GM18502 (cell line): ENCODE results near the gene FHOD3.
"Not testable (repeated sequence)": the region's sequence is repeated elsewhere in the genome, so short reads cannot be mapped to it uniquely, and the experiment has no call there.

Experiments
- ATAC-seq: cut with Tn5 transposase; IDR thresholded peaks from one replicate; pipeline ENCODE4 v1.9.1; 2021; ENCODE audit warnings: mild to moderate bottlenecking; ENCODE audit not compliant: unreplicated experiment, poor library complexity

FHOD3 gene

DNA sequence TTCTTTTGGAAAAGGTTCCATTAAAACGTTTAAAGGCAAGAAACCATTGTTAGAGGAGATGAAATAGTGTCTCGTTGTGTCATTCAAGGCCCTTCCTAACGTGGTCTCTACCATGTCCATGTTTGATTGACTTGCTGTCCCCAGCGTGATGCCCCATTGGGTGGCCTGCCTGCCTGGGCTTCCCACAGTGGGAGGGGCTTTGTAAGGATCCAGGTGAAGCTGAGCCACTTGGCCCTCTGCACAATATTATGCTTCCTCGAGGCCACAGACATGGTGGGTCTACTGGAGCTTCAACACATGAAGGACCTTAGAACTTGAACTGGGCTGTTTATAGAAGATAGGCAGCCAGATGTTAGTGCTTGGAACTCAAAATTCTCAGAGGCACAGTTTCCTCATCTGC lies 235.3 kb downstream of the FHOD3 start:
- ATAC-seq: no peak

DNA sequence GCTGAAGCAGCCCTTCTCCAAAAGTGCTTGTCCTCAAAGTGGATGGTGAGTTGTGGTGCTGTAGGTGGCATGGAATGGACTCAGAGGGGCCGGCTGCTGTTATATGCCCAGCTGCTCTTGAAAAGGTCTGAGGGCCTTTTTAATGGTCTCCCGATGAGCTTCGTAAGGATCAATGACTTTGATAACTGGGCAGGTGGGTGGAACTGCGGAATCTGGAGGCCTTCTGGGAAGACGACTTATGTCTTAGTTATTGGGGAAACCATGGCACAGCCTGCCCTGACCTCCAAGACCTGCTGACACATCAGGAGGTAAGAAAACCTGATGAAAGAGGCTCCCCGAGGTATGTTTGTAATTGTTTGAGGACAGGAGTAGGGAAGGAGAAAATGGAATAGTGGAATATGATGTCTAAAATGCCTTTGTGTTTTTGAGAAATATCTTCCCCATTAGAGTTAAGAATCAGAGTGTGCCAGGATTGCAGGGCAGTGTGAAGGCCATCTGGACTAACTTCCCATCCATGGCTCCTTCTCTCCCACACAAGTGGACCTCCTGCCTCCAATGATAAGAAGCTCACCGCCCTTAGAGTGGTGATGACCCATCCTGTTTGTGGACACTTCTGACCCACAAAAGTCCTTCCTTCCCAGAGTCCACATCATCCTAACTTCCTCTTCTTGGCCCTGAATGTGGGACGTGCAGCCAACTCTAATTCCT lies 236.1 kb downstream of the FHOD3 start:
- no peak for ATAC-seq

DNA sequence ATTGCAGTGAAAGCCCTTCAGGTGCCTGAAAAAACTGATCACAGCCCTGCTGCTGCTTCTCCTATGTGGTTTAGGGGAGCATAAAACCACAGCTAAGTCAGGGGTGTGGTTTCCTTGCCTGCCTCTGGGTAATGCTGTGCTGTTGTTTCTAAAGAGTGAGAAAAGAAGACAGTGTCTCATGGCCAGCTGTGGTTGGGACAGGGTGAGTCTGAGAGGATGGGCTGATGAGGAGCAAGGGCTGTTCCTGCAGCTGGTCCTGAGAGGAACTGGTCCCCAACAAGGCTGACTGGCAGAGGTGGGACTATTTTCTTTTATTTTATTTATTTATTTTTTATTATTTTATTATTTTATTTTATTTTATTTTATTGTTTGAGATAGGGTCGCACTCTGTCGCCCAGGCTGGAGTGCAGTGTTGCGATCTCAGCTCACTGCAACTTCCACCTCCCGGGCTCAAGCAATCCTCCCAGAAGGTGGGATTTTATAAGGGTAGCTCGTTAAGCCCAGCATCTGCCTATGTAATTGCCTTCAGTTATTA lies 236.7 kb downstream of the FHOD3 start:
- peak; percentile 75 for ATAC-seq

DNA sequence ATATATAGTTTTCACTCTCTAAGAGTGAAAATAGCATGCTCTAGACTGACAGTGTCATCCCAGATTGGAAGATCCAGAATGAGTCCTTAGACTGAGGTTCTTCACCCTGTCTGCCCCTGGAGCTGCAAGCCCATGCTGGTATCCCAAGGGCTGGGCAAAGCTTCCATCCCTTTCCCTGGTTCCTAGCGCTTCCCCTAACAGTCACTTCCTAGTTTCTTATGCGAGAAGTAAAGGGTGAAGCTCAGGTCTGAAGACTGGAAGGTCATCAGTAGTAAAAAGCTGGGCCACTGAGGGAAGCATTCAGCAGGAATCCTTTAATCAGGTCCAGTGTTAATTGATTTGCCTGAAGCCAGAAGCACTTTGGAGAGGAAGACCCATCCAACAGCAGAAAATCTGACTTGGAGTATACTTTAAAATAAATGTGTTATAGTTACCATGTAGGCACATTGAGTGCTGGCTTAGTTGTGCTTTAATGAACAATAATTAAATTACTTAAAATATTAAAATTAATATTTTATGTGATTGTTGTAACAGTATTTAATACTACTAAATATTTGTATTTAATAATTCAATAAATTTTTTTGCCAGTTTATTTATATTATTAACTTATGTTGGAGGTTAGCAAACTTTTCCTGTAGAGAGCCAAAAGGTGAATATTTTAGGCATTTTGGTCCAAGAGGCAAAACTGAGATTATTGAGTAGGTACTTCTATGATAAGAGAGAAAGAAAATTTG lies 237.9 kb downstream of the FHOD3 start:
- ATAC-seq: no peak

DNA sequence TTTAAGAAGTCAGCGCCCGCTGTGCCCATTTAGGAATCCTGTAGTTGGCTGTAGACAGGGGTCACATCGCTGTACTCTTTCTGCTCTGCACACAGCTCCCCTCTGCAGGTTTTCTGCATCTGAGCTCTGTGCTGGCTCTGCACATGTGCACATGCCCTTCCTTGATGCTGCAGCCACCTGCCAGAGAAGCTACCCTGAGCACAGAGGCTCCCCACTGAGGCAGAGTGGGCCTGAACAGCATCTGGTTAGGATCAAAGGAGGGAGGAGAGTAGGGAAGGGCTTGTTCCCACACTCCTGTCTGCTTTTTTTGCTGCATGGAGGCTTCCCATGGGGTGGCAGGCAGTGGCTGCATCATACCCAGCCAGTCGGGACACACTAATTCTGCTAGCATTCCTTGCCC lies 238.9 kb downstream of the FHOD3 start:
- ATAC-seq: no peak

DNA sequence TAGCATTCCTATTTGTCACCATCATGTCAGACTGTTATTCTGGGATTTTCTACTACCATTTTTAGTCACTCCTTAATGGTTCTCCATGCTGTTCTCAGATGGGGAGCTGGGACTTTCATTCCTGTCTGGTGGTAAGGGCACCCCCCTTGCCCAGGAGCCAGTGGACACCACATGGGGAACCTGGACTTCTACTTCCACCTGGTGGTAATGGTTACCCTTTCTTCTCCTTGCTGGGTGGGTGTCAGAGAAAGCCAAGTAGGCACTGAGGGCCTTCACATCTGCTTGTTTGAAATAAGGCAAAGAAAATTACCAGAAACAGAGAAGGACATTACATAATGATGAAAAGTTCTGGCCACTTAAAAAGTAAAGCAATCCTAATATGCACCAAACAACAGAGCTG lies 239.8 kb downstream of the FHOD3 start:
- ATAC-seq: no peak

DNA sequence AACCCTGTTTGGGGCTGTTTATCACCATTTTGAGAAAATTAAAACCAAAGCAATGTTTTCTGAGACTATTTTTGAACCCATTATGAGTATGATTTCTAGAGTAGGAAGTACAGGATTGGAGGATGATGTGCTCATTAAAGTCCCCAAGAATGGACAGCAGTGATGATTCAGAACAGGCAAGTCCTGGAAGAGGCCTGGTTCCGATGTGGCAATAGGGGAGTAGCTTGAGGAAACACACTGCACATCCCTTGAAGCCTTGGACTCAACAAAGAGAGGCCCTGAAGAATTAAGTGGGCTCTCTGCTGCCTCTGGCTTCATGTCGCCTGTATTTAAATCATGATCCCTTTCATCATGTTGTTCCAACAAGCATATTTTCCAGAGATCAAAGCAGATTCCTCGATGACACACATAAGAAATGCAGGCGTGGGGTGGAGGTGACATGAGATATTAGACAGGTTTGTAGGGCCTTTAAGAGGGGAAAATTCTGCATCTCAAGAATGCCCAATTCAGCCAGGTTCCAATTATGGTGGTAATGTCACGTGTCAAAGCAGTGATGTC lies 242.2 kb downstream of the FHOD3 start:
- ATAC-seq: no peak

DNA sequence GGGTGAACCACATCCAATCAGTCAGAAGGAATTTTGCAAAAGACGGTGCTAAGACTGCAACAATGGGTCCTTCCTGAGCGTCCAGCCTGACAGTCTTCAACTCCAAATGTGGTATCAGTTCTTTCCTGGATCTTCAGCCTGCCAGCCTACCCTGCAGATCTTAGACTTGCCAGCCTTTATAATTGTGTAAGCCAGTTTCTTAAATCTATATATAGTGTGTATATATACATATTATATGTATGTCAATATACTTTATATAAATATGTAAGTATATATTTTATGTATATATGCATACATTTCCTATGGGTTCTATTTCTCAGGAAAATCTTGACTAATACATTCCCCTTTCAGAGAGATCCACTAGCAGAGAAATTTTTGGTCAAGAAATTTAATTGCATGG lies 245.5 kb downstream of the FHOD3 start:
- no peak for ATAC-seq

DNA sequence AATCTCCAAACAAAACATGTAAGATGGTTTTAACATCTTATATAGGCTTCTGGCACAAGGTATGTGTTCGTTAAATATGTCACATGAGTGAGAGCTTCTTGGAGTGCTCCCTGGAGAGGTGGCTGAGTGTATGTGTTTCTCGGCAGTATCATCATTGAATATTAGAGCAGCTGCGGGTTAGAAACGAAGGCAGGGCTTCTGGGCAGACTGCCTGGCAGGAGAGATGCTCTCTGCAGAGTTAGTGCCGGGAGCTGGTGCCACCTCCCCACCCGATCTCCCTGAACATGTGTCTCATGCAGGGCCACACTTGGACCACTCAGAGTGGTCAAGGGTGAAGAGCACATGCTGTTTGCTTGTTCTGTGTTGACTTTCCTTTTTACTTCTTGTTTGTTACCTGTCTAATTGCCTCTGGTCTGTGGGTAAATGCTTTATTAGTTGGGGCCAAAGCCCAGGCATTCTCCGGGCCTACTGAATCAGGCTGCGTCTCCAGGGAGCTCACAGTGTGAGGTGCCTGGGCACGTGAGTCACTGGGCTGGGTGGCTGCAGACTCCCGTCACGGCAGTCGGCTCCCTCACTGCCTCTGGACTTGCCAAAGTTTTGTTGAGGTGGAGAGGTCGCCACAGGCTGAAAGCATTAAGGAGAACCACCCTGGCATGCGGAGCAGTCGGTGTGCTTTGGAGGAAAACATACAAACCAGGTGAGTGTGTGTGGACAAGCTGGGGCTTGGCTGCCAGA lies 246.6 kb downstream of the FHOD3 start:
- ATAC-seq: no peak

DNA sequence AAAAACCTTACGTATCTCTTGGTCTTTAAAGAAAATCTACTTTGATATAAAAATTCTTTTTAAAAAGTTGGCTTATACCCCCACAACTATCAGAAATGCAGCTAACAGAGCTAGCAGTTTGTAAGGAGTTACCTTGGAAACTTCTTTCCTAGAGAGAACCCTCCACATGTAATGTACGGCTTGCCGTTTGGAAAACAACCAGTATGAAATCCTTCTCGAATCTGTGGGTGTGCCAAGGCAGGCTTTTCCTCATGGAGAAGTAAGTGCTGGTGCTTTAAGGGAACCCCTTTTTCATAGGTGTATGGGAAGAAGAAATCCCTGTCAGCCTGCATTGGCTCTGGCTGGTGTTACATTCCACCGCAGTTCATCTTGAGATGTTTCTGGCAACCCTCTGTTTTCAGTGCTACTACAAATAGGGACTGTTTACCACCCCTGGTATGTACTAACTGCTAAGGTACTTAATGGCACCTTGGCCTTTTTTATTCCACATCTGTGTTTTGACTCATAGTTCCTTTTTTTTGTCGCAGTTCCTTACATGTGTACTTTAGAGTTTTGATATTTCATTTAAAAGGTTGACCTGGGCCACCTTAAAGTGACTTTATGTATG lies 248.4 kb downstream of the FHOD3 start:
- no peak for ATAC-seq

DNA sequence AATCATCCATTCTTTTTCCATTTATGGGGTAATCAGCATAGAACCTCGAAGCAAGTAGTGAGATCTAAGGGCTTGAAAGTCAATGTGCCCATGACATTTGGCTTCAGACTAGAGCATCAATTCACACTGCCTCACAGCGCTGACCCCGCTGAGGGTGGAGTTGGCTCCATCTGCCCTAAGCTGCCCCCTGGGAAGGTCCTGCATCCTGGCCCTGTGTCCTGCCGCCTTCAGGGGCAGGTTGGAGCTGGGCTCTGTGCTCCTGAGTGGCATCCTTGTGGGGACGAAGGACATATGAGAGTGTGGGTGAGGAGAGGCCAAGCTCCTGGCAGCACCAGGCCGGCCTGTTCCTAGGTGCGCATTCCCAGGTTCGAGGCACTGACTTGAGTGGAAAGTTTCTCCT lies 249.4 kb downstream of the FHOD3 start:
- no peak for ATAC-seq

DNA sequence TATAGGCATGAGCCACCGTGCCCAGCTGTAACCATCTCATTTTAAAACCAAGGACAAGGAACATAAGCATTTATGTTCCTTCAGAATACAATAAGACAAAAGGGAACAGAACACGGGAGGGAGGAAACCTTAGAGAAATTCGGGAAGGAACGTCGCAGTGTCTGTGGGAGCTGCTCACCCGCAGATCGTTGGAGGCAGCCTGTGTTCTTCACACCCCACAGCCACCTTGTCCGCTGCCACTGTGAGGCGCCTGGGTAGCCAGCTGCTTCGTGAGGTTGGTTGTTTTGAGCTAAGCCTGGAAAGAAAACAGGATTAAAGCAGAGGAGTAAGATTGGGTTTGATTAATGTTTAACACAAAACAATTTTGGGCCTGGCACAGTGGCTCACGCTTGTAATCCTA lies 250.0 kb downstream of the FHOD3 start:
- ATAC-seq: no peak

DNA sequence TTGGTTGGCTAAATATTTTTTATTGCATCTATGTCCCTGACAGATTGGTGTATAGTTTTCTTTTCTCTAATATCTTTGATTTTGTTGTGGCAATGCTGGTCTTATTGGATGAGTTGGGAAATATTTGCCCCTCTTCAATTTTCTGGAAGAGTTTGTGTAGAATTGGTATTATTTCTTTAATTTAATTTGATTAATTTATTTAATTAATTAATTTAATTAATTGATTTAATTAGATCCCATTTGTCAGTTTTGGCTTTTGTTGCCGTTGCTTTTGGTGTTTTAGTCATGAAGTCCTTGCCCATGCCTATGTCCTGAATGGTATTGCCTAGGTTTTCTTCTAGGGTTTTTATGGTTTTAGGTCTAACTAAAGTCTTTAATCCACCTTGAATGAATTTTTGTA lies 253.8 kb downstream of the FHOD3 start:
- ATAC-seq: not testable (repeated sequence)

DNA sequence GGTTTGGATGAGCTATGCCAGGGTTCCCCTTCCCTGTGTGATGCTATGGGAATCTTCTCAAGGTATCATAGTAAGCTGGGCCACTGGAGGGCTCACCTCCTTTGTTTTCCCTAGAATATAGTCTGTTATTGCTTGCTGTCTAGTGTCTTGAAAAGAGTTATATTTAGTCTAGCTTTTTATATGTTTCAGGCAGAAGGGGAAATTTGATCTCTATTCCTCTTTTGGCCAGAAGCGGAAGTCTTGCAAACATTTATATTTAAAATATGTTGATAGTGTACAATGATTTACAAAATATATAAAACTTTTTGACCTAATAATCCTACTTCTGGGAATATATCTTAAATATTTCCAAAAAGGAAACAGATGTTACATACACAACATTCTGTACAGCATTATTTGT lies 260.7 kb downstream of the FHOD3 start:
- no peak for ATAC-seq

DNA sequence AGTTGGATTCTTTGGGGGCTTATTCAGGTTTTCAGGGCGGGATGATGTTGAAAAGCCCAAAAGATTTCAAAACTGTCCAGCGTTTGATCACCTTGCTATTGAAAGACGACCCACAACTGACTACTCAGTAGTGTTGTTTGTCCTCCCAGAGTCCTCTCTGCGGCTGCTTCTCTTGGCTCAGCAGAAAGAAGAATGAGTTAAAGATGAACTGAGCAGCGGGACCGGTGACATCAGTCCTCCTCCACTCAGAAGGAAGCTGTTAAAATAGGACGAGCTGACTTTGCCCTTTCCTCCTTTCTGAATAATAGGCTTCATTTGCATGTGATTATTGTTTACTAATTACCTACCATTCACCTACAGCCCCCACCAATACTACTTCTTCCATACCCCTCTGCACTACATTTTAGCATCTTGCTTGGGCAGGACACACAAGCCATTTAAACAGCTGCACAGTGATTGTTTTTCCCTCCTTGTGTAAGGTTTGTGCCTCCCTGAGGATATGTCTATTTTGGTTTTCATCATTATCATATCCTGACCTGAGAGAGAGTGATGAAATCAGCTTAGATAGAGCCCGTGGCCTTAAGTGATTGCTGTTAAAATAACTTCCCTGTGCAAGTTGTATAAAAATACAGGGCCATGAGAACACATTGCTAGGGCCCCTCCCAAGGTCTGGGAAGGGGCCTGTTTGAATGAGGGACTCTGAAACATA lies 261.8 kb downstream of the FHOD3 start:
- ATAC-seq: no peak

DNA sequence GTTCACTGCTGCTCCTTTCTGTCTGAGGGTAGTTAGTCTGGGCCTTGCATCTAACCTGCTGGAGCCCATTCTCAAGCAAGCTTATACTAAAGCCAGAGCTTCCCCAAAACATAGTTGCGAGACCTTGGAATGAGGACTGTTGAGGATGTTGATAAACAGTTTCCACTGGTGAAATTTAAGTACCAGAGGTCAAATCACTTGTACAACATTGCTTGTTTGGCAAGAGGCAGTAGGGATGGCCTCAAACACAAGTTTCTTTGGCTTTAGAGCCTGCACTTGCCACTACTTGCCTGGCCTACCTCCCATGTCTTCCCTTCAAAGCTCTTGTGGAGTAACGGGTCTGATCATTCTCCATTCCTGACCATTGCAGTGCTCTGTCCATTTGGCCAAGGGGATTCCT lies 262.7 kb downstream of the FHOD3 start:
- ATAC-seq: no peak

DNA sequence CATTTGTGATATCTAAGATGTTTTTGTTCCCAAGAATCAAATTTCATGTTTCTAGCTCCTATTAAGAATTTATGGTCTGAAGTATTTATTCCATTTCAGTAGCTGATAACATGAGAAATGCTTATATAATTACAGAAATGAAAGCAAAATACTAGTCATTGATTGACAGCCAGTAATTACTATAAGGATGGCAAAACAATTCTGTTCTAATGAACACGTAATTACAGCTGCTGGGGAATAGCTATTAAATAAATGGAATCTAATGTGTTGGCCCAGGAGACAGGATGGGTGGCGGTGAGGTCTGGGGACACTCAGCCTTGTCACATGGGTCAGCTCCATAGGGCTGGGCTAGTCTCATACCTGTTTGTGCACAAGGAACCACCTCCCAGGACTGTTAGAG lies 263.5 kb downstream of the FHOD3 start:
- ATAC-seq: no peak

DNA sequence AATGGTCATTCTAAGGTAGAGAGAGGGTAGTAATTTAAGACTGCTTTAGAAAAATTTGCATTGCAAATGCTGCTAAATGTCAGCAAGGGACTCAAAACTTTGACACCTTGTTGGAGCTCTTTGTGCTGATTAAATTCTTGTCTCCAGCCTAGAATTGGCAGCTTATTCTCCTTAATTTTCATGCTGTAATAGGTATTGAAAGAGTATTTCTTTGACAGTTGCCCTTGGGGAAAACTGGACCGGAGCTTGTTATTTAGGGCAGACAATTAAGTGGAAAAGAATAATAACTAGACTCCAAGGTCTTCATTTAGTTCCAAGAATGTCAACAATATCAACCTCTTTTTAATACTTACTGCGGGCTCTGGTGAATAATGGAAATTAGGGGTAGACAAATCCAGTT lies 267.3 kb downstream of the FHOD3 start:
- no peak for ATAC-seq

DNA sequence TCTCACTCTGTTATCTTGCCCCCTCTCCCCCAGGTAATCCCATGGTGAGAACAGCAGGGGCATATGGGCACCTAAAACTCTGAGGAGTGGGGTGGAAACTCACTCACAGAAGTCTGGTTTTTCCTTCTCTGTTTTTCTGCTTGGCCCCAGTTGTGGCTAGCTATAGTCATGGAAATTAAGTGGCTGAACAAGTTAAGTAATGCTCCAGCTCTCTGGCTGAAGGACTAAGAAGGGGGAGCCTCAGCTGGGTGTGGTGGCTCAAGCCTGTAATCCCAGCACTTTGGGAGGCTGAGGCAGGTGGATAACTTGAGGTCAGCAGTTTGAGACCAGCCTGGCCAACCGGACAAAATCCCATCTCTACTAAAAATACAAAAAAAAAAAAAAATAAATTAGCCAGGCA lies 270.3 kb downstream of the FHOD3 start:
- ATAC-seq: no peak

DNA sequence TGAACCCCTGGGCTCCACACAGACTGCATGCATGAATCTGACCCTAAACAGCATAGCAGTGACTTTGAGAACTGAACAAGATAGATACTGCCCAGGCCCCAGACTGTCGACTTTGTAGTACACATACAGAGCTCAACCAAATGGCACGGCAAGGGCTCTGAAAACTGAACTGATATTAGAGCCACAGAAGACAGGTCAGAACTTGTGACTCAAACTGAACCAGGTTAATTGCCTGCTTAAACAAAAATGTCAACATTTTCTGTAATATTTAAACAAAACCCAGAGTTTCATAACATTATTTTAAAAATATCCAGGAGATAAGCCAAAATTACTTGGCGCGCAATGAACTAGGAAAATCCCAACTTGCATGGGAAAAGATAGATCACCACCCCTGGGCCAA lies 271.0 kb downstream of the FHOD3 start:
- no peak for ATAC-seq
